ENCODE results near the gene BTBD3. TPM values are rescaled to one million over a fixed set of nuclear protein-coding genes. Genes with fewer than 3 reads are reported as not detected.

Gene BTBD3
- total and polyA plus RNA-seq, 8 donors, result 9.2 to 21.4 (median 17.2) TPM

DNA sequence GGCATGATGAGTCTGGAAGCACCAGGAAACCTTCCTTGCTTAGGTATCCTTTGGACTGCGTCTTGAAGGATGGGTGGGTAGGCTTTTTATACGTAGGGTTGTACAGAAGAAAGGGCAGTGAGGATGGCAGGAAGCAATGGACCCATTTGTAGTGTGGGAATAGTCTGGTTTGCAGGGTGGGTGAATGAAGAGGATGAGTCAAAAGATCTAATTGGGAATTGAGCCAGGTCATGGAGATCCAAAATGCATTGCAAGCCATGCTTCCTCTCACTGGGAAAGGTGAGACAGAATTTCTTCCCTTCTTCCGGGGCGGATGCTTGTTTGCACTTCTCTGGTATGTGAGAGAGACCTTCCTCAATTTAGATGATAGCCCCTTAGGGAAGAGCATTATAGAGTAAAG, 10.1 kb upstream of the BTBD3 start:
- ATAC-seq (no peak), DNase-seq (no peak), FAIRE-seq (no peak)
- Histone ChIP-seq H3K27me3 (no peaks in the 10 kb centered on the region), H3K4me3 (no peak overlapping the region), H3K27ac (no peak overlapping the region), H3K9me3 (no peaks in the 10 kb centered on the region), H3K4me1 (peaks cover 0 to 6% (median 0%) of the 10 kb centered on the region in 3 donors), H3K36me3 (no peaks in the 10 kb centered on the region)
- no peak for TF ChIP-seq CTCF (IDR thresholded peaks at IDR 0.05)
- 96% methylated on average over 4 of the region's 4 CpGs for WGBS, 2 donors
- intact Hi-C loops (cut with DNase I), result no loop called here

DNA sequence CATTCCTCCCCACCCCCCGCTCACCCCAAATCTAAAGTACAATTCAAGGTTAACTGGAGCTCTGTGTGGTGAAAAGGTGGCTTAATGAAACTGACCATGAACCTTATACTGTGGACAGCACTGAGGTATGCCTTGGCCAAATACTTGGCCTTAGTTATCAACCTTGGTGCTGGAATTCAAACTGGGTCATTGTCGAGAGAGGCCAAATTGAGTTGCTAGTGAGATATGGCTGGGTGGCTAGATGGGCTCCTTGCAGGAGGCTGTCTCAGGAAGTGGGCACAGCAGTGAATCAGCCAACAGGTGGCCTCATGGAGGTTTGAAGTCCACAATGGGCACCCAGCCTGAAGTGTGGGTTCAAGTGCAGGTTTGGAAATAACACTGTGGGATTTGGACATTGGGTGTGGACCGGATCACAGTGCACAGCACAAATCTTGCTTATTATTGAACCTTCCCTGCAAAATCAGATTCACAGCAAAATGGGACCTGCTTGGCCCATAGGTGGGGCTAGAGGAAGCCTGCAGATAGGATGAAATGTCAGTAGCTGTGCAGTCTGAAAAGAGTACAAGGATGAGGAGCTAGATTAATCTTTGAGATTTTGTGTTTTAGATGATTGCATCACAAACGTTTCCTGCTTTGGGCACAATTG, 5.6 kb upstream of the BTBD3 start:
- 55 to 58% methylated on average over 4 of the region's 4 CpGs for WGBS, 2 donors
- Histone ChIP-seq H3K36me3 (no peaks in the 10 kb centered on the region), H3K4me1 (peaks cover 0 to 8% (median 7%) of the 10 kb centered on the region in 3 donors), H3K9me3 (no peaks in the 10 kb centered on the region), H3K27ac (no peak overlapping the region), H3K4me3 (no peak overlapping the region), H3K27me3 (no peaks in the 10 kb centered on the region)
- ATAC-seq (peak in 3 of 4 donors; percentile 49 to 82 (median 74)), DNase-seq (no peak), FAIRE-seq (no peak)
- intact Hi-C loops (cut with DNase I), result no loop called here
- peak in 2 of 4 donors; percentile 19 to 30 for TF ChIP-seq CTCF (IDR thresholded peaks at IDR 0.05)

DNA sequence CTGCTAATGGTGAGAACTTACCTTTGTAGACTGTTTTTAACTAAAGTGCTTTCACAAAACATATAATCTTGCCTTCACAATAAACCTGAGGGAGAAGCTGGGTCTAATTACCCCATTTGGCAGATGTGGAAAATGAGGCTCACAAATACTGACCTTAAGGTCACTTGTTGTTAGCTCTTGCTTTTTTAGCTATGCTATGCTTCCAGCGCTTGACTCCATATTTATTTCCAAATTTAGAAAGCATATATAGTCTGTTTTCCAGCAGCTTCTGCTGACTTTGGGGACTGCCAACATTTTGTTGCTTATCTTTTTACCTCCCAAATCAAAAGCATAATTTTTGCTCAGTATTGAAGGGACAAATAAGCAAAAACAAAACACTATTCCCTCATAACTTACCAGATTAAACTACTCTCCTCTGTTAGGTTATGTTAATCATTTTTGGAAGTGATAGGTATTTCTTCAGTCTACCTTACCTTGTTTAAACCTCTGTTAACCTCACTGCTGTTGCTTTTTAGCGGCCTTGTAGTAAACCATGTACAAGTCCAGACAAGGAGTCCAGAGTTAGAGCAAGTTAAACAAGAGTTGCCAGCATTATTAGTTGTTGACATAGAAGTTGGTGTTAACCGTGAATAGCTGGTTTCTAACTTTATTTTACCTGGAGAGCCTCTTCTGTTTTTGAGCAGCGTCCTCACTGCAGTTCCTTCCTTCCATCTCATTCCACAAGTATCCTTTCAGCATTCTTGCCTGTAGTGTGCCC, 4.9 kb upstream of the BTBD3 start:
- no peak for TF ChIP-seq CTCF (IDR thresholded peaks at IDR 0.05)
- ATAC-seq, result no peak
- no peak overlapping the region for H3K27ac ChIP-seq
- peaks cover 0 to 11% (median 11%) of the 10 kb centered on the region in 3 donors for H3K4me1 ChIP-seq
- intact Hi-C loops (cut with DNase I), result no loop called here
- 63 to 74% methylated on average over 4 of the region's 4 CpGs for WGBS, 2 donors
- H3K36me3 ChIP-seq, result no peaks in the 10 kb centered on the region
- H3K9me3 ChIP-seq, result no peaks in the 10 kb centered on the region
- H3K27me3 ChIP-seq, result no peaks in the 10 kb centered on the region
- FAIRE-seq, result no peak
- DNase-seq, result no peak
- H3K4me3 ChIP-seq, result no peak overlapping the region

DNA sequence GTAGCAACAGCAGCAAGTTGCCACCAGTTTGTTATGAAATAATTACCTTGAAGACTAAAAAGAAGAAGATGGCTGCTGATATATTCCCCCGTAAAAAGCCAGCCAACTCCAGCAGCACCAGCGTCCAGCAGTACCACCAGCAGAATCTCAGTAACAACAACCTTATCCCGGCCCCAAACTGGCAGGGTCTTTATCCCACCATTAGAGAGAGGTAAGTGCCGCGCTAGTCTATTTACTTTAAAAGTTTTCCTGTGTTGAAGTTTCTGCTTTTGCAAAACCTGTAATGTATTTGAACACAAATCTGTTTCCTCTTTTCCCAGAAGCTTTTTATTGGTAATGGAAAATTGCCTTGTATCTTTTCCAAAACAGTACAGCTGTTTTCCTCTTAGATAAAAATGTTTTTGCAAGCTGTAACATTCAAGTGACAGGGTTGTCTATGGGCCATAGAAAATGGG, 725 bp downstream of the BTBD3 start:
- WGBS, 2 donors, result 3 to 7% methylated on average over 5 of the region's 5 CpGs
- peaks cover 0 to 9% (median 0%) of the 10 kb centered on the region in 3 donors for H3K36me3 ChIP-seq
- H3K4me3 ChIP-seq, result peak overlapping the region in 3 of 4 donors; percentile 2 to 37 (median 33)
- peaks cover 0 to 17% (median 16%) of the 10 kb centered on the region in 3 donors for H3K4me1 ChIP-seq
- no peak for DNase-seq
- H3K27me3 ChIP-seq, result no peaks in the 10 kb centered on the region
- FAIRE-seq, result no peak
- no peaks in the 10 kb centered on the region for H3K9me3 ChIP-seq
- peak; percentile 17 to 40 (median 27) for ATAC-seq
- TF ChIP-seq CTCF (IDR thresholded peaks at IDR 0.05), result no peak
- intact Hi-C loops (cut with DNase I), result no loop called here
- H3K27ac ChIP-seq, result peak overlapping the region; percentile 34 to 78 (median 66)

All from pancreas (tissue), 10 donors.